PC-9 (cell line): Measurements from ENCODE around the gene CRACR2A. TPM values are rescaled to one million over a fixed set of nuclear protein-coding genes. Genes with fewer than 3 reads are reported as not detected.

Source experiments
- BruUV-seq: library from RNA; stranded (reverse); fragments of 400-500 nt; replicated peaks from 2 replicates; lab custom pipeline; 2021; lab: Mats Ljungman, UMichigan
- CTCF ChIA-PET: fragments of 300-600 bp; sonication (Branson Sonifier 250); formaldehyde crosslinking; loops from one replicate; lab custom pipeline; 2022; ENCODE audit warnings: antibody characterized with exemption; lab: Charles Lee
- POLR2A ChIA-PET: fragments of 300-600 bp; sonication (Branson Sonifier 250); formaldehyde crosslinking; loops from one replicate; lab custom pipeline; 2022; ENCODE audit warnings: antibody characterized with exemption; ENCODE audit not compliant: unreplicated experiment; lab: Charles Lee
- DNase-seq, 2 experiments: peaks; one replicate each; pipeline versions ENCODE4 v3.0.0 to v3.0.0-alpha.2; 2015 to 2022; ENCODE audit warnings: mixed read lengths in 1 of 2
- H2AFZ ChIP-seq: fragments of 200-600 bp; sonication (generic); 2 replicates; pipeline ENCODE4 v1.8.1; 2017; ENCODE audit warnings: antibody characterized with exemption
- H3F3A ChIP-seq: fragments of 200-600 bp; sonication (generic); 2 replicates; pipeline ENCODE4 v1.8.1; 2017; ENCODE audit warnings: antibody characterized with exemption, mild to moderate bottlenecking, low read depth; ENCODE audit not compliant: insufficient read depth
- H3K27ac ChIP-seq: fragments of 200-600 bp; sonication (generic); 2 replicates; pipeline ENCODE4 v1.6.1; 2016; ENCODE audit warnings: mixed run types
- H3K27me3 ChIP-seq: fragments of 200-600 bp; sonication (generic); 2 replicates; pipeline ENCODE4 v1.6.1; 2016; ENCODE audit warnings: low read depth, mixed run types; ENCODE audit not compliant: insufficient read depth
- H3K36me3 ChIP-seq: fragments of 200-600 bp; sonication (generic); 2 replicates; pipeline ENCODE4 v1.6.1; 2016; ENCODE audit warnings: low read depth, mixed run types
- H3K4me1 ChIP-seq: fragments of 200-600 bp; sonication (generic); replicated peaks from 2 replicates; pipeline ENCODE4 v1.6.1; 2016; ENCODE audit warnings: mixed run types; ENCODE audit not compliant: insufficient read depth
- H3K4me2 ChIP-seq: fragments of 200-600 bp; sonication (generic); 2 replicates; pipeline ENCODE4 v1.6.1; 2017; ENCODE audit warnings: mixed run types
- H3K4me3 ChIP-seq: fragments of 200-600 bp; sonication (generic); 2 replicates; pipeline ENCODE4 v1.6.1; 2016; ENCODE audit warnings: mixed run types
- H3K79me2 ChIP-seq: fragments of 200-600 bp; sonication (generic); 2 replicates; pipeline ENCODE4 v1.6.1; 2017; ENCODE audit warnings: low read depth, mixed run types
- H3K9me2 ChIP-seq: fragments of 200-600 bp; sonication (generic); 2 replicates; pipeline ENCODE4 v1.8.1; 2017; ENCODE audit warnings: mild to moderate bottlenecking; ENCODE audit not compliant: insufficient read depth
- H3K9me3 ChIP-seq: fragments of 200-600 bp; sonication (generic); 2 replicates; pipeline ENCODE4 v1.8.1; 2016; ENCODE audit warnings: low read depth; ENCODE audit not compliant: insufficient read depth
- H4K20me1 ChIP-seq: fragments of 200-600 bp; sonication (generic); 2 replicates; pipeline ENCODE4 v1.8.1; 2017; ENCODE audit not compliant: insufficient read depth
- EZH2 ChIP-seq: fragments of 200-600 bp; sonication (generic); IDR thresholded peaks from 2 replicates; pipeline ENCODE4 v1.8.0; 2017; ENCODE audit warnings: antibody characterized with exemption, low read depth
- intact Hi-C: fragments of 100-400 bp; cut with micrococcal nuclease; formaldehyde crosslinking; loops from one replicate; pipeline ENCODE4 v1.10.0; 2022; ENCODE audit not compliant: unreplicated experiment
- total RNA-seq: library from RNA; stranded (reverse); gene quantifications from 2 replicates; pipeline ENCODE4 v1.2.3, GENCODE V29; 2021
- TF ChIP-seq, protein P1 (sequence below): fragments of 200-600 bp; sonication (generic); conservative IDR thresholded peaks from 2 replicates; pipeline ENCODE4 v1.6.1; 2017; ENCODE audit warnings: mixed run types, antibody characterized with exemption, mild to moderate bottlenecking, moderate library complexity

Gene CRACR2A
- total RNA-seq, 1 experiment from 2014 or later: not detected

DNA sequence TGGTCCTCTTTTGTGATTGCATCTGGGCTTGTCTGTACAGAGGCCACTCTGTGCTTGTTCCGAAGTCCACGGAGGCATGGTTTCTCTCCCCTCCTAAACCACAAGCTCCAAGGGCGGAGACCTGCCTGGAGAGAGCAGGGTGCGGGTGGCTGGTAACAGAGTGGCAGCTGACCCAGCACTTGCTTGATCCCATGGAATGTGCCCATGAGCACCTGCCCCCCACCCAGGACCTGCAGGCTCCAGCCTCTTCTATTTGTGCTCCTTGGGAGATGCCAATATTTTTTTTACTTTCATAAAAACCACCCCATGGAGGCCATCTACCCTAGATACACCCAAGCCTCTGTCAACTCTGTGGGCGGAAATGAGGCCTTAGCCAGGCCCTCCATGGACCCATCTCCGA lies 157.2 kb downstream of the CRACR2A start:
- Histone ChIP-seq H3K27ac (no peak overlapping the region), H3K4me1 (no peaks in the 10 kb centered on the region), H2AFZ (no peak overlapping the region), H3K4me3 (no peak overlapping the region), H3F3A (no peaks in the 10 kb centered on the region), H3K27me3 (peaks cover 100% of the 10 kb centered on the region), H3K4me2 (no peak overlapping the region), H3K9me2 (no peaks in the 10 kb centered on the region), H3K9me3 (no peaks in the 10 kb centered on the region), H3K79me2 (no peaks in the 10 kb centered on the region), H4K20me1 (no peaks in the 10 kb centered on the region), H3K36me3 (no peaks in the 10 kb centered on the region)
- no peak for DNase-seq
- CTCF ChIA-PET: no interaction called here
- no TSS peak for BruUV-seq
- POLR2A ChIA-PET: no interaction called here
- intact Hi-C loops: no loop called here
- no peak for TF ChIP-seq EZH2
- TF ChIP-seq, protein P1, sequence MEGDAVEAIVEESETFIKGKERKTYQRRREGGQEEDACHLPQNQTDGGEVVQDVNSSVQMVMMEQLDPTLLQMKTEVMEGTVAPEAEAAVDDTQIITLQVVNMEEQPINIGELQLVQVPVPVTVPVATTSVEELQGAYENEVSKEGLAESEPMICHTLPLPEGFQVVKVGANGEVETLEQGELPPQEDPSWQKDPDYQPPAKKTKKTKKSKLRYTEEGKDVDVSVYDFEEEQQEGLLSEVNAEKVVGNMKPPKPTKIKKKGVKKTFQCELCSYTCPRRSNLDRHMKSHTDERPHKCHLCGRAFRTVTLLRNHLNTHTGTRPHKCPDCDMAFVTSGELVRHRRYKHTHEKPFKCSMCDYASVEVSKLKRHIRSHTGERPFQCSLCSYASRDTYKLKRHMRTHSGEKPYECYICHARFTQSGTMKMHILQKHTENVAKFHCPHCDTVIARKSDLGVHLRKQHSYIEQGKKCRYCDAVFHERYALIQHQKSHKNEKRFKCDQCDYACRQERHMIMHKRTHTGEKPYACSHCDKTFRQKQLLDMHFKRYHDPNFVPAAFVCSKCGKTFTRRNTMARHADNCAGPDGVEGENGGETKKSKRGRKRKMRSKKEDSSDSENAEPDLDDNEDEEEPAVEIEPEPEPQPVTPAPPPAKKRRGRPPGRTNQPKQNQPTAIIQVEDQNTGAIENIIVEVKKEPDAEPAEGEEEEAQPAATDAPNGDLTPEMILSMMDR: no peak

DNA sequence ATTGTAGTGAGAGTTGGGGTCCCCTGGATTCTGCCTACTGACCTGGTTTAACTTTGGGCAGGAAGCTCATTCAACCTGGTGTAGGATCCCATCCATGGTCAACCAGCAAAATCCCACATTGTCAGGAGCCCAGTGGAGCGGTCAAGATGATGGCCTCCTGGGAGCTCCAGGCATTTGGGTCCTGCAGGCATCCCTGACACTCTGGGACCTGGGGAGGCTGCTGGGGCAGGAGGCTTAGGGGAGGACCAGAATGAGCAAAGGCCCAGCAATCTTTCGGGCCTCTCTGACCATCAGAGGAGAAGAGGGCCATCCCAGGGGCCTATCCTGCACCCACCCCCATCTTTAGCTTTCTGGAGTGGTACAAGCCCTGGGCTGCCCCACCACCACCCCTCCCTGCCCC lies 157.9 kb downstream of the CRACR2A start:
- BruUV-seq: no TSS peak
- Histone ChIP-seq H3K79me2 (no peaks in the 10 kb centered on the region), H3K27me3 (peaks cover 96% of the 10 kb centered on the region)

DNA sequence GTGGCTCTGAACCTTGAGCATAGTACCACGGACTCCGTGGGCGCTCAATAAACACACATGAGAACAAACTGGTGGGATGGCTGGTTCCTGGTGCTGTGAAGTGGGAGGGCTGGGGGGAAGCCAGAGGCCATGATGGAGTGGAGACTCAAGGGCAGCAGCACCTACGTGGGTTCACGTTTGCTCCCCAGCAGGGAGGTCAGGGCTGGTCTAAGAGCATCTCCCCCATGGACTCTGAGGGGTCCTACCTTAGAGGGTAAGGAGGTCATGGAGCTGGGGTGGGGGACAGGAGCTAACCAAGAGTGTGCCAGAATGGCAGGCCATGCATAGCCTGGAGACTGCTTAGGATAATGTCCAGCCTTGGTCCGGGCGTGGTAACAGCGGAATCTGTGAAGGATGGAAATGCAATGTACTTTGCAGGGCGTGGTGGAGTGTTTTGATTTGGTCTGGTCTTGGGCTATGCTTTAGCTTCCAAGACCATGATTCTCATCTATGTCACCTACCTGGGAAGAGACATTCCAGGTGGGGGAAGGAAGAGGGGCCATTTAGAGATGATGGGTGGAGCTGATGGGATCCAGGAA lies 158.9 kb downstream of the CRACR2A start:
- no peaks in the 10 kb centered on the region for H3K4me1 ChIP-seq
- no peak overlapping the region for H3K4me3 ChIP-seq
- H3K36me3 ChIP-seq: no peaks in the 10 kb centered on the region
- H3K9me2 ChIP-seq: no peaks in the 10 kb centered on the region
- no peaks in the 10 kb centered on the region for H3K79me2 ChIP-seq
- no peak overlapping the region for H2AFZ ChIP-seq
- no peak overlapping the region for H3K27ac ChIP-seq
- no peak overlapping the region for H3K4me2 ChIP-seq
- CTCF ChIA-PET: no interaction called here
- intact Hi-C loops: no loop called here
- no peak for DNase-seq
- TF ChIP-seq, protein P1: no peak
- TF ChIP-seq EZH2: no peak
- POLR2A ChIA-PET: no interaction called here
- H3F3A ChIP-seq: no peaks in the 10 kb centered on the region
- no peaks in the 10 kb centered on the region for H4K20me1 ChIP-seq
- H3K9me3 ChIP-seq: no peaks in the 10 kb centered on the region
- H3K27me3 ChIP-seq: peaks cover 95% of the 10 kb centered on the region
- BruUV-seq: no TSS peak

More for the DNA sequence above, 157.9 kb downstream of the CRACR2A start:
- H3K4me3 ChIP-seq: no peak overlapping the region
- CTCF ChIA-PET: no interaction called here
- H3K27ac ChIP-seq: no peak overlapping the region
- no peaks in the 10 kb centered on the region for H3K36me3 ChIP-seq
- no peaks in the 10 kb centered on the region for H3K4me1 ChIP-seq
- no peaks in the 10 kb centered on the region for H3K9me3 ChIP-seq
- H3K4me2 ChIP-seq: no peak overlapping the region
- no peak for DNase-seq
- intact Hi-C loops: no loop called here
- H3F3A ChIP-seq: no peaks in the 10 kb centered on the region
- no peak overlapping the region for H2AFZ ChIP-seq
- no peak for TF ChIP-seq EZH2
- TF ChIP-seq, protein P1: no peak
- H4K20me1 ChIP-seq: no peaks in the 10 kb centered on the region
- no peaks in the 10 kb centered on the region for H3K9me2 ChIP-seq
- POLR2A ChIA-PET: no interaction called here
